Measurements from ENCODE around the gene PRCD. TPM values are rescaled to one million over a fixed set of nuclear protein-coding genes. Genes with fewer than 3 reads are reported as not detected.
A peak's percentile ranks its signal among the peaks of the same experiment; 100 is the strongest.

The PRCD gene
- total and polyA plus RNA-seq, 8 donors = 0.72 to 12.2 (median 4.2) TPM; not detected in 3

GRCh38 chr17:76574166-76574565, 34.3 kb downstream of the PRCD start:
- Histone ChIP-seq H3K27me3 (no peaks in the 10 kb centered on the region), H3K9me3 (no peaks in the 10 kb centered on the region), H3K27ac (no peak overlapping the region), H3K36me3 (no peaks in the 10 kb centered on the region), H3K4me3 (no peak overlapping the region), H3K4me1 (peaks cover 10 to 26% (median 20%) of the 10 kb centered on the region in 4 donors)
- 88 to 97% (median 94%) methylated on average over 10 to 11 of the region's 11 CpGs for WGBS, 5 donors
- intact Hi-C loops (cut with DNase I; ENCODE audit: low total_unique reads) = no loop called here
- DNase-seq = no peak
- TF ChIP-seq EP300 (IDR thresholded peaks at IDR 0.05) = no peak

- WGBS, 5 donors = 68 to 78% (median 71%) methylated on average over 3 to 5 of the region's 5 CpGs
- Histone ChIP-seq H3K4me1 (peaks cover 2 to 12% (median 8%) of the 10 kb centered on the region in 4 donors), H3K27me3 (no peaks in the 10 kb centered on the region), H3K27ac (no peak overlapping the region), H3K9me3 (no peaks in the 10 kb centered on the region), H3K36me3 (no peaks in the 10 kb centered on the region), H3K4me3 (no peak overlapping the region)
- DNase-seq = peak in 1 of 2 donors; percentile 67
- intact Hi-C loops (cut with DNase I; ENCODE audit: low total_unique reads) = no loop called here
- TF ChIP-seq POLR2A (IDR thresholded peaks at IDR 0.05) (no peak), EP300 (IDR thresholded peaks at IDR 0.05) (no peak), POLR2AphosphoS5 (IDR thresholded peaks at IDR 0.05) (no peak)
- TF ChIP-seq, protein P1, sequence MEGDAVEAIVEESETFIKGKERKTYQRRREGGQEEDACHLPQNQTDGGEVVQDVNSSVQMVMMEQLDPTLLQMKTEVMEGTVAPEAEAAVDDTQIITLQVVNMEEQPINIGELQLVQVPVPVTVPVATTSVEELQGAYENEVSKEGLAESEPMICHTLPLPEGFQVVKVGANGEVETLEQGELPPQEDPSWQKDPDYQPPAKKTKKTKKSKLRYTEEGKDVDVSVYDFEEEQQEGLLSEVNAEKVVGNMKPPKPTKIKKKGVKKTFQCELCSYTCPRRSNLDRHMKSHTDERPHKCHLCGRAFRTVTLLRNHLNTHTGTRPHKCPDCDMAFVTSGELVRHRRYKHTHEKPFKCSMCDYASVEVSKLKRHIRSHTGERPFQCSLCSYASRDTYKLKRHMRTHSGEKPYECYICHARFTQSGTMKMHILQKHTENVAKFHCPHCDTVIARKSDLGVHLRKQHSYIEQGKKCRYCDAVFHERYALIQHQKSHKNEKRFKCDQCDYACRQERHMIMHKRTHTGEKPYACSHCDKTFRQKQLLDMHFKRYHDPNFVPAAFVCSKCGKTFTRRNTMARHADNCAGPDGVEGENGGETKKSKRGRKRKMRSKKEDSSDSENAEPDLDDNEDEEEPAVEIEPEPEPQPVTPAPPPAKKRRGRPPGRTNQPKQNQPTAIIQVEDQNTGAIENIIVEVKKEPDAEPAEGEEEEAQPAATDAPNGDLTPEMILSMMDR (IDR thresholded peaks at IDR 0.05) = no peak
These were observed 35.7 kb downstream of the PRCD start for GRCh38 chr17:76575570-76575969.

DNA sequence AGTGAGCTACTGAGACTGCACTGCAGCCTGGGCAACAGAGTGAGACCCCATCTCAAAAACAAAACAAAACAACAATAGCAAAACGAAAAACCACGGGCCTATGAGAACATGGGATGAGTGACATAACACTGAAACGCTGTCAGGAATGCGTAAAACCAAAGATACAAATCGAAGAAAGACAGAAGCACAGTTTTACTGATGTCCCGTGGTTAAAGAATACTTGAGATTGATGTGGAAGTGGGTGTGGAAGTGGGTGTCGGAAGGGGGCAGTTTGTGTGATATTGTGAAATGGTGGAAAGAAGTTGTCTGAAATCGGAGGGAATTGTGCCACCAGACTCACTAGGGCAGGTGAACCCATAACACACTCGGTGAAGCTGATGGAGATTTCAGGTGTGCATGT, 36.3 kb downstream of the PRCD start:
- Histone ChIP-seq H3K27me3 (no peaks in the 10 kb centered on the region), H3K4me3 (no peak overlapping the region), H3K9me3 (no peaks in the 10 kb centered on the region), H3K27ac (no peak overlapping the region), H3K4me1 (peaks cover 0 to 11% (median 6%) of the 10 kb centered on the region in 4 donors), H3K36me3 (no peaks in the 10 kb centered on the region)
- TF ChIP-seq EP300 (IDR thresholded peaks at IDR 0.05) (no peak), POLR2A (IDR thresholded peaks at IDR 0.05) (no peak), POLR2AphosphoS5 (IDR thresholded peaks at IDR 0.05) (no peak)
- TF ChIP-seq, protein P1 (IDR thresholded peaks at IDR 0.05) = no peak
- WGBS, 5 donors = 85 to 94% (median 91%) methylated on average over 9 of the region's 9 CpGs
- no peak for DNase-seq
- intact Hi-C loops (cut with DNase I; ENCODE audit: low total_unique reads) = no loop called here

- DNase-seq = no peak
- intact Hi-C loops (cut with DNase I; ENCODE audit: low total_unique reads) = no loop called here
- peak overlapping the region; percentile 38 to 67 (median 47) for H3K27ac ChIP-seq
- peaks cover 0 to 11% (median 6%) of the 10 kb centered on the region in 4 donors for H3K4me1 ChIP-seq
- no peak for TF ChIP-seq EP300 (IDR thresholded peaks at IDR 0.05)
- TF ChIP-seq, protein P1 (IDR thresholded peaks at IDR 0.05) = no peak
- no peak for TF ChIP-seq POLR2A (IDR thresholded peaks at IDR 0.05)
- TF ChIP-seq POLR2AphosphoS5 (IDR thresholded peaks at IDR 0.05) = no peak
- WGBS, 5 donors = 51 to 88% (median 69%) methylated on average over 5 to 7 of the region's 7 CpGs
- no peak overlapping the region for H3K4me3 ChIP-seq
- no peaks in the 10 kb centered on the region for H3K27me3 ChIP-seq
- H3K9me3 ChIP-seq = no peaks in the 10 kb centered on the region
- no peaks in the 10 kb centered on the region for H3K36me3 ChIP-seq
These were observed 38.0 kb downstream of the PRCD start for GRCh38 chr17:76577876-76578275.

GRCh38 chr17:76578376-76578775, 38.5 kb downstream of the PRCD start:
- Histone ChIP-seq H3K27me3 (no peaks in the 10 kb centered on the region), H3K36me3 (no peaks in the 10 kb centered on the region), H3K4me3 (no peak overlapping the region), H3K27ac (peak overlapping the region; percentile 38 to 67 (median 47)), H3K9me3 (no peaks in the 10 kb centered on the region), H3K4me1 (peaks cover 0 to 11% (median 6%) of the 10 kb centered on the region in 4 donors)
- peak; percentile 40 to 86 for DNase-seq
- TF ChIP-seq POLR2AphosphoS5 (IDR thresholded peaks at IDR 0.05) (peak in 1 of 3 donors; percentile 41), POLR2A (IDR thresholded peaks at IDR 0.05) (no peak), EP300 (IDR thresholded peaks at IDR 0.05) (no peak)
- TF ChIP-seq, protein P1 (IDR thresholded peaks at IDR 0.05) = no peak
- WGBS, 5 donors = 31 to 55% (median 47%) methylated on average over 5 of the region's 5 CpGs
- intact Hi-C loops (cut with DNase I; ENCODE audit: low total_unique reads) = no loop called here

Measured in stomach (tissue), 9 donors.